Renal pelvis (tissue), 4 donors: Measurements from ENCODE around the gene GXYLT2. TPM values are rescaled to one million over a fixed set of nuclear protein-coding genes. Genes with fewer than 3 reads are reported as not detected.
"Not testable (repeated sequence)": the region's sequence is repeated elsewhere in the genome, so short reads cannot be mapped to it uniquely, and the experiment has no call there.

Source experiments
- DNase-seq: peaks from one replicate; pipeline ENCODE4 v3.0.0-alpha.2; 2013
- polyA plus RNA-seq, 3 donors: library from polyadenylated mRNA; unstranded; fragments of 120-200 nt; gene quantifications; one replicate each; pipeline ENCODE4 v1.2.1, GENCODE V29; 2013; ENCODE audit not compliant: insufficient read length in 3 of 3

GXYLT2 gene
- polyA plus RNA-seq, 3 donors, result 11.3 to 13.3 (median 12.9) TPM

DNA sequence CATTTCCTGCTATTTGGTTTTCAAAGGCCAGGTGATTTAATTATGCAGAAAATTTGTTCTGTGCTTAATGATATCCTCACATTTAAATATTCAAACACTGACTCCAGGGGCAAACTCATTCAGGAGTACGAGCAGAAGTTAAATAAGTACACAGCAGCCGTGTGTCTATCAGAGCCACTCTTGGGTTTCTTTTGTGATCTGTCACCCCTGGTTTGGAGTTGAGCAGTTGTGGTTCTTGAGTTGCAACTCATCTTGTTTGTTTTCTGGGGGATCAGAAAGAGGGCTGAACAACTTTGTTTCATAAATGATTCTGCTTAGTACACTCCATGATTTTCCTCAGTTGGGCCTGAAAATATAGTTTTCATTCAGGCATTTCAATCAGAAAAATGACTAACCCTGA lies 83.1 kb downstream of the GXYLT2 start:
- DNase-seq, result no peak

DNA sequence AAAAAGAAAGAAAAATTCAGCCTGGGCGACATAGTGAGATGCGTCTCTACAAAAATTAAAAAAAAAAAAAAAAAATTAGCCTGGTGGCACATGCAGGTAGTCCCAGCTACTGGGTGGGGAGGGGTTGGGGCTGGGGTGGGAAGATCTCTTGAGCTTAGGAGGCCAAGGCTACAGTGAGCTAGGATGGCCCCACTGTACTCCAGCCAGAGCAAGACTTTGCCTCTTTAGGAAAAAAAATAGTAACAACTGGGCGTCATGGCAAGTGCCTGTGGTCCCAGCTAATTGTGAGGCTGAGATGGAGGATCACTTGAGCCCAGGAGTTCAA lies 84.8 kb downstream of the GXYLT2 start:
- DNase-seq, result no peak

GRCh38 chr3:72973031-72973723 lies 85.3 kb downstream of the GXYLT2 start:
- DNase-seq, result no peak

DNA sequence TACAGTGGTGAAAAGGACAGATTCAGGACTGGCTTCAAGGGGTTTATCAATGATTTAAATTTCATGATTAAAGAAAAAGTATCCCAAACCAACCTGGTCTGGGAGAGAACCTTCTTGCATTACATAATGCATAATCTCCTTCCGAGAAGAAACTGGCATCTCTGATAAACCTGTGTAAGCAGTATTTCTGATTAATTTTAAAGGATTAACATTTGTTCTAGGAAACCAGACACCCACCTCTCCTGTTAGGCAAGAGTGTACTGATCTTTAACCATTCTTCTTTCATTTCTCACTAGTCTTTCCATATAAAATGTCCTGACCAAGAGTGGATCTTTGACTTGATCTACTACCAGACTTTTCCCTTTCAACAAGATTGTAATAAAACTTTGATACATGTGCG lies 85.9 kb downstream of the GXYLT2 start:
- no peak for DNase-seq

GRCh38 chr3:72974956-72975355 lies 87.1 kb downstream of the GXYLT2 start:
- DNase-seq, result no peak

GRCh38 chr3:72976281-72976741 lies 88.5 kb downstream of the GXYLT2 start:
- no peak for DNase-seq

GRCh38 chr3:72977060-72977808 lies 89.4 kb downstream of the GXYLT2 start:
- DNase-seq, result no peak

- no peak for DNase-seq
Measured at GRCh38 chr3:72982609-72983366, 94.9 kb downstream of the GXYLT2 start.

- no peak for DNase-seq
Measured at GRCh38 chr3:72985576-72985975, 97.7 kb downstream of the GXYLT2 start.

DNA sequence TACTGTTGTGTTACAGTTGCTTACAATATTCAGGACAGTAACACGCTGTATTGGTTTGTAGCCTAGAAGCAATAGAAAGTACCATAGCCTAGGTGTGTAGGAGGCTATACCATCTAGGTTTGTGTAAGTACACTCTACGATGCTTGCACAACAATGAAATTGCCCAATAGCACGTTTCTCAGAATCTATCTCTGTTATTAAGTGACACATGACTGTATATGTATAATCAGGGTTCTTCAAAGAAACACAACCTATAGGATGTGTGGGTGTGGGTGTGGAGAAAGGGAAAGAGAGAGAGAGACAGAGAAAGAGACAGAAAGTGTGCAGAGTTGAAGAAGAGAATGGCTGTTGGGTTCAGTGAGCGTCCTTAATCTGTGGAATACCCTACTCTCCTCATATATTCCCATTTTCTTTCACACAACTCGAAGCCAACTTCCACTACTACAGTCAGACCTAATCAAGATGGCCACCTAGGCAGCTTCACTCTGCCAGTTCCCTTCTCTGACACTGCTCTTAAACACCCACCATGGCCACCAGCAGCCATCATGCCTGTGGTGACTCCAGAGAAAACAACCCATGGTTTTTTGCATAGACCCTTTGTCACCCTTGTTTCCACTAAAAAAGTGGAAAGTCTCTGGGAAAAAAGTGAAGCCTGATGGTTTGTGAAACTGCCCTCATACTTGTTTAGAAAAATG lies 103.0 kb downstream of the GXYLT2 start:
- no peak for DNase-seq

DNA sequence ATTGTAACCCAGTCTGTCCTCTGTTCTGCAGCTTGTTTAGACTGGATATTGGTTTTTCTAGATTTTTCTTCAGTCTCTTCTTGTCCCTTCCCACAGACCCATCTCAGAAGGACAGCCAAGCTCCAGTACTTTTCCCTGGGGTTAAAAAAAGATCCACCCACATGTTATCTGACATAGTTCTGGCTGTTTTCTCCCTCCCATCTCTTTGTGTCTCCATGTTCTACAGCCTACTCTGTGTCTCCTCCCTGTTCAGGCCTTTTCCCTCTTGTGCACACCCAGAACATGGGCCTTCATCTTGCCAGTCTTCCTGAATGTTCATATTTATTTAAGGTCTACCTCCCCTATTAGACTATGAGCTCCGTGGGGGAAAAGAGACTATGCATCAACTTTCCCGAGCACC lies 103.7 kb downstream of the GXYLT2 start:
- no peak for DNase-seq

GRCh38 chr3:72993391-72993790 lies 105.5 kb downstream of the GXYLT2 start:
- DNase-seq, result no peak

- DNase-seq, result no peak
Measured at GRCh38 chr3:72995337-72995736, 107.5 kb downstream of the GXYLT2 start.

DNA sequence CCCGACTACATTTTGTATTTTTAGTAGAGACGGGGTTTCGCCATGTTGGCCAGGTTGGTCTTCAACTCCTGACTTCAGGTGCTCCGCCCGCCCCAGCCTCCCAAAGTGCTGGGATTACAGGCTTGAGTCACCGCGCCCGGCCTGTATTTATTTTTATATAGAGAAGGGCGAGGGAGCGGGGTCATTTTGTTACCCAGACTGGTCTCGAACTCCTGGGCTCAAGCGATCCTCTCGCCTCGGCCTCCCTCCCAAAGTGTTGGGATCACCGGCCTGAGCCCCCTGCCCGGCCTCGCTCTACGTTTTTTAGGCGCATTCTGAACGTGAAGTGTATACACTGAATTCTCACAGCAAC lies 108.3 kb downstream of the GXYLT2 start:
- no peak for DNase-seq

DNA sequence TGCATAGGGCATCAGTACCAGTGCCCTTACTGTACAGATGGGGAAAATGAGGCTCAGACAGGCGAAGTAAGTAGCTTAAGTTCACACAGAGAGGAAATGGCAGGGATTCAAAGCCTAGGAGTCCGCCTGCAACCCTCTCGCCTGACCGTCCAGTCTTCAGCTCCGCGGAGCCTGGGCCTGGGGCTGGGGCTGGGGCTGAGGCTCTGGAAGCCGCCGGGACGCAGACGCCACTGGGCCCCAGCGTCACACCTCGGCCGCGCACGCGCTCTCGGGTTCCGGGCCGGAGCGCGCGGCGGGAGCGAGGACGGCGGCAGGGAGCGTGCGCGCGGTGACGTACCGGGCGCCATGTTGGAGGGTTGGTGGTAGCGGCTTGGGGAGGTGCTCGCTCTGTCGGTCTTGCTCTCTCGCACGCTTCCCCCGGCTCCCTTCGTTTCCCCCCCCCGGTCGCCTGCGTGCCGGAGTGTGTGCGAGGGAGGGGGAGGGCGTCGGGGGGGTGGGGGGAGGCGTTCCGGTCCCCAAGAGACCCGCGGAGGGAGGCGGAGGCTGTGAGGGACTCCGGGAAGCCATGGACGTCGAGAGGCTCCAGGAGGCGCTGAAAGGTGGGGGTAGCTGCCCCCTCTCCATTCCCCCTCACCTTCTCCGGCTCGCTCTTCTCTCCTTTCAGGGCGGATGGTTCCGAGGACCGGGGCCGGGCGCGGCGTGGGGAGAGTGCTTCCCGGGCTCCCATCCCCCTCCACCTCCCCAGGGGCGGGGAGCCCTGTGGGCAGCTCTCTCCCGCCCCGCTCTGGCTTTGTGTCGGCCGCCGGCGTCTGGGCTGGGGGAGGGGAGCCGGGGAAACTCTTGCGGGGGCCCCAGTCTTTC lies 108.9 kb downstream of the GXYLT2 start, which contains the start of gene PPP4R2:
Gene PPP4R2 (plus strand): TSS at position 339 of the 861 bp plus-strand sequence. CDS start 227 bp downstream, at position 566.
- DNase-seq, result peak; percentile 90

DNA sequence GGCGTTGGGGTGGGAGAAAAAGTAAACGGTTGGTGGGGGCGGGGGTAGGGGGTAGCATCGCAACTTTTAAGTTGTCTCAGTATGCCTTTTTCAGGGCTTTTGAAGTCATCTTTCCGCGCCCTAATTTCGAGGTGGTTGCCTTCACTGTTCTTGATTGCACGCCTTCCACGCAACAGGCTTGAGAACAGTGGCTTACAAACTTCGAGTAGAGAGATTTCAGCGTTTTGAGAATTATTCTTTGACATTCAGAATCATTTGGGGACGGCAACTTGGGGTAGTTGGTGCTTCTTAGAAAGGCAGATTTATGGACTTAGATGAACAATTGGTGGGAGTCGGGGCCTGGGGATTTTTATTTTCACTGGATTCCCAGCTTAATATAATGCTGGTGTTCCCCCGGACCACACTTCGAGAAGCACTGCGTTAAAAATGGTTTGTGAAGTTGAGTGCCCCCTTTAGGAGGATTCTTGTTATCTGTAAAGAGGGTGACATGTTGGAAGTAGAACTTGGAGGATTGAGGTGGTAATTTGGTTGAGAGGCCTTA lies 109.6 kb downstream of the GXYLT2 start:
- DNase-seq, result peak; percentile 65

- no peak for DNase-seq
Measured at GRCh38 chr3:72998466-72998865, 110.6 kb downstream of the GXYLT2 start.

GRCh38 chr3:72999951-73000350 lies 112.1 kb downstream of the GXYLT2 start:
- DNase-seq, result no peak

GRCh38 chr3:73003050-73003449 lies 115.2 kb downstream of the GXYLT2 start:
- not testable (repeated sequence) for DNase-seq

DNA sequence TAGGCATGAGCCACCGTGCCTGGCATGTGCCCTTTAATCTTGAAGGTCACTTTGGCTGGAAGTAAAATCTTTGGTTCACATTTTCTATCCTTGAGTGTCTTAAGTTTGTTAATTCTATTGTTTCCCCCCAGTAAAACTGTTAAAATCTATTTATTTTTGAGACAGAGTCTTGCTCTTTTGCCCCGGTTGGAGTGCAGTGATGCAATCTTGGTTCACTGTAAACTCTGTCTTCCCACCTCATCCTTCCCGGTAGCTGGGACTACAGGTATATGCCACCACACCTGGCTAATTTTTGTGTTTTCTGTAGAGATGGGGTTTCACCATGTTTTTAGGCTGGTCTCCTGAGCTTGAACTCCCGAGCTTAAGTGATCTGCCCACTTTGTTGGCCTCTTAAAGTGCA lies 116.5 kb downstream of the GXYLT2 start:
- DNase-seq, result no peak
